ENCODE data around the gene XPOT.
A peak's percentile ranks its signal among the peaks of the same experiment; 100 is the strongest.

XPOT gene

DNA sequence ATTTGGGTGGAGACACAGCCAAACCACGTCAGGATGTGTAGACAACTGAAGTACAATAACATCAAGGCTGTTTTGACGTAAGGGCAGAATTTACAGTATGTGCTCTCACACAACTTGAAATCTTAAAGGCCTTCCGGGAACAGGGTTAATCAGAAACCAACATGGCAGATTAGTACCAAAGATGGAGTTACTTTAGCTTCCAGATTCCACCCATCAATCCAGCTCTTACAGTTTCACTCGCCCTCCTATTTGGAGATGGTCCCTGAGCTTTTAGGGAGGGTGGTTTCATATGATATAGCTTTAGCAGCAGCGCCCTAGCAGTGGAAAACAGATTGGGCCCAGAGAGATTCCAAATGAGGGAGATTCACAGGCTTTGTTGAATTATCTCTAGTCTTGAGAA is 2.0 kb upstream of the XPOT start:
- Mint-ChIP-seq H3K27me3 (ENCODE audit: low read depth) (no peaks in the 10 kb centered on the region), H3K36me3 (ENCODE audit: low read depth) (no peaks in the 10 kb centered on the region), H3K9me3 (no peaks in the 10 kb centered on the region), H3K4me3 (peak overlapping the region; percentile 49 to 72 (median 53)), H3K27ac (peak overlapping the region in 2 of 3 experiments; percentile 30 to 73), H3K4me1 (peaks cover 5% of the 10 kb centered on the region)
- TF ChIP-seq, protein P1, sequence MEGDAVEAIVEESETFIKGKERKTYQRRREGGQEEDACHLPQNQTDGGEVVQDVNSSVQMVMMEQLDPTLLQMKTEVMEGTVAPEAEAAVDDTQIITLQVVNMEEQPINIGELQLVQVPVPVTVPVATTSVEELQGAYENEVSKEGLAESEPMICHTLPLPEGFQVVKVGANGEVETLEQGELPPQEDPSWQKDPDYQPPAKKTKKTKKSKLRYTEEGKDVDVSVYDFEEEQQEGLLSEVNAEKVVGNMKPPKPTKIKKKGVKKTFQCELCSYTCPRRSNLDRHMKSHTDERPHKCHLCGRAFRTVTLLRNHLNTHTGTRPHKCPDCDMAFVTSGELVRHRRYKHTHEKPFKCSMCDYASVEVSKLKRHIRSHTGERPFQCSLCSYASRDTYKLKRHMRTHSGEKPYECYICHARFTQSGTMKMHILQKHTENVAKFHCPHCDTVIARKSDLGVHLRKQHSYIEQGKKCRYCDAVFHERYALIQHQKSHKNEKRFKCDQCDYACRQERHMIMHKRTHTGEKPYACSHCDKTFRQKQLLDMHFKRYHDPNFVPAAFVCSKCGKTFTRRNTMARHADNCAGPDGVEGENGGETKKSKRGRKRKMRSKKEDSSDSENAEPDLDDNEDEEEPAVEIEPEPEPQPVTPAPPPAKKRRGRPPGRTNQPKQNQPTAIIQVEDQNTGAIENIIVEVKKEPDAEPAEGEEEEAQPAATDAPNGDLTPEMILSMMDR (IDR thresholded peaks at IDR 0.05; ENCODE audit: unreplicated experiment in 3 of 3): no peak

GRCh38 chr12:64404470-64405256 is 471 bp downstream of the XPOT start:
- peak overlapping the region; percentile 93 to 99 (median 99) for H3K27ac Mint-ChIP-seq
- peaks cover under 1% of the 10 kb centered on the region for H3K36me3 Mint-ChIP-seq (ENCODE audit: low read depth)
- H3K4me1 Mint-ChIP-seq: peaks cover 10% of the 10 kb centered on the region
- TF ChIP-seq, protein P1 (IDR thresholded peaks at IDR 0.05; ENCODE audit: unreplicated experiment in 3 of 3): no peak
- H3K9me3 Mint-ChIP-seq: no peaks in the 10 kb centered on the region
- H3K27me3 Mint-ChIP-seq (ENCODE audit: low read depth): no peaks in the 10 kb centered on the region
- H3K4me3 Mint-ChIP-seq: peak overlapping the region; percentile 98 to 99 (median 99)

DNA sequence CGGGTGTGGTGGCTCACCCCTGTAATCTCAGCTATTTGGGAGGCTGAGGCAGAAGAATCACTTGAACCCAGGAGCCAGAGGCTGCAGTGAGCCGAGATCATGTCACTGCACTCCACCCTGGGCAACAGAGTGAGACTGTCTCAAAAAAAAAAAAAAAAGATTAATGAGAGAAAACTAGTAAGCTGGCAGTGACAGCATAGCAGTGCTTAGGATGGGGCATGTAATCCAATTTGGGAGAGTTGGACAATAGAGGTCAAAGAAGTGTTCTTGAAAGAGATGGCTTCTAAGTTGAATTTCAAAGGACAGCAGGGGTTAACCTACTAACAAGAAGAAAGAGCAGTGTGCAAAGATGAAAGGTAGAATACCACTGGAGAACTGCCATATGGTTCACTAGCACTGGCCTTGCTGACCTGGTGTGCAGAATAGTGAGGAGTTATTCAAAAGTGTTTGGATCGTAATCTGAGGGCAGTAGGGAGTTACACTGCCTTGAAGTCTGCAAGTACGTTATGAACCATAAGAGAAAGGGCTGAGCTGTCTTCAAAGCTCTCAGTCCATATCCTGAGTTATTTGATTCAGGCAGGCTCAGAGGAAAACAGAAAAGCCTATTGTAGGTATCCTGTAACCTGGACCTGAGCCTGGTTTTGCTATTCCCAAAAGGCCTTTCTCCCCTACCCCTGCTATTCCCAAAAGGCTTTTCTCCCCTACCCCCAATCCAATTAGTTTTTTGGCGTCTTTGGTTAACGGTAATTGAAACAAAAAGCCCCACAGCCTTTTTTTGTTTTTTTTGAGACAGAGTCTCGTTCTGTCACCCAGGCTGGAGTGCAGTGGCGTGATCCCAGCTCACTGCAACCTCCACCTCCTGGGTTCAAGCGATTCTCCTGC is 3.4 kb downstream of the XPOT start:
- H3K27me3 Mint-ChIP-seq (ENCODE audit: low read depth): no peaks in the 10 kb centered on the region
- H3K27ac Mint-ChIP-seq: peak overlapping the region in 2 of 3 experiments; percentile 8 to 48
- peaks cover 20% of the 10 kb centered on the region for H3K36me3 Mint-ChIP-seq (ENCODE audit: low read depth)
- TF ChIP-seq, protein P1 (IDR thresholded peaks at IDR 0.05; ENCODE audit: unreplicated experiment in 3 of 3): no peak
- H3K4me1 Mint-ChIP-seq: peaks cover 15% of the 10 kb centered on the region
- peak overlapping the region in 2 of 3 experiments; percentile 16 to 38 for H3K4me3 Mint-ChIP-seq
- no peaks in the 10 kb centered on the region for H3K9me3 Mint-ChIP-seq

- Mint-ChIP-seq H3K27me3 (ENCODE audit: low read depth) (no peaks in the 10 kb centered on the region), H3K9me3 (no peaks in the 10 kb centered on the region), H3K27ac (no peak overlapping the region), H3K4me3 (no peak overlapping the region), H3K36me3 (ENCODE audit: low read depth) (peaks cover 42% of the 10 kb centered on the region), H3K4me1 (peaks cover 15% of the 10 kb centered on the region)
- TF ChIP-seq, protein P1 (IDR thresholded peaks at IDR 0.05; ENCODE audit: unreplicated experiment in 3 of 3): no peak
These were observed 7.2 kb downstream of the XPOT start for GRCh38 chr12:64411427-64411826.

DNA sequence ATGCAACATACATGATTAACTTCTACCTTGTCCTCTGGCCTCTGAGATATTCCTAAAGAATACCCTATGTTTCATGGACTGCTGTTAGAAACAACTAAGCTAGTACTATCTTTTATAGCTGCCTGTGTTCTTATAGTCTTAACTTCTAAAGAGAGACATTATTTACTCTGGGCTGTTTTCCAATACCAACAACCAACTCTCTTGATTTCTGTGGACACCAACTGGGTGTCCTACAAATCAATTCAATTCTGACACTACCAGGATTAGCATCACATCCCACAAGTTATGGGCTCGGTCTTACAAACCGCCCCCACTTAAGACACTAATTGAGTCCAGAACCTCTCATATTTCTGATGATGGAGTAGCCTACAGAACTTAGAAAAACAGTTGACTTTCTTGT is 8.3 kb downstream of the XPOT start:
- Mint-ChIP-seq H3K4me3 (no peak overlapping the region), H3K36me3 (ENCODE audit: low read depth) (peaks cover 49% of the 10 kb centered on the region), H3K9me3 (no peaks in the 10 kb centered on the region), H3K27ac (peak overlapping the region; percentile 5 to 88 (median 72)), H3K27me3 (ENCODE audit: low read depth) (no peaks in the 10 kb centered on the region), H3K4me1 (peaks cover 7% of the 10 kb centered on the region)
- TF ChIP-seq, protein P1 (IDR thresholded peaks at IDR 0.05; ENCODE audit: unreplicated experiment in 3 of 3): no peak

Data from nephron (organoid).